ENCODE measurements around the gene AFM. TPM values are rescaled to one million over a fixed set of nuclear protein-coding genes. Genes with fewer than 3 reads are reported as not detected.

The AFM gene
- total RNA-seq, 6 experiments from 2014 or later: 129 to 320 (median 169) TPM

DNA sequence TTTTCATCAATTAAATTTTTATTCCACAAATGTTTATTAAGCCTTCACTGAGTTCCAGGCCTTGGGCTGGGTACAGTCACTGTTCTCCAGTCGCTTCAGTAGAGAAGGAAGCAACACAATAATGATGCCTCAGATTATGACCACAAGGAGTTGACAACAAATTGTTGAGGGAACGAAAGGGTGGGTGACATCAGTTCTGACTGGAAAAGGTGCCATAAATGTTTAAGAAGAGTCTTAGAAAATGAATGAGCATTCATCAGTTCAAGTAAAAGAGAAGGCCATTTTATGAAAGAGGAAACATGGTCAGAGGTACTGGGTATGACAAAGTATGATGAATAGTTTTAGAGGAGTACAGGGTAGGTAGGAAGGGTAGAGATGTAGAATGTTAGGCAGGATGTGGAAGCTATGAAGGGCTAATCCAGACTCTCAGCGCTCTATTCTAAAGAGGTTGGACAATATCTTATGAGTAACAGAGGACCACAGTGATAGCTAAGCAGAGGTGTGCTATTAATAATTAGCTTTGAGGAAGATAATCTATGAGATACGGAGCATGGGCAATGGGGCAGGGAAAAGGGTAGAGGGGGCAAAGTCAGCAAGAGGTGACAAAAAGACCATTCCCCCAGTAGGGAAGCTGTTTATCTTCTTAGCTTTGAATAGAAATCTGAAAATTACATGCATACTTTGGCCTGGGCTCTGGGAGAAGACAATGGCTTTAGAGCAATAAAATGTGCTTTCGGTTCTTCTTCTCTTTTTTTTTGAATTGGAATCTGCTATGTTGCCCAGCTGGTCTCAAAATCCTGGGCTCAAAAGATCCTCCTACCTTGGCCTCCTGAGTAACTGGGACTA, 25.1 kb upstream of the AFM start:
- Histone ChIP-seq H3K27me3 (no peaks in the 10 kb centered on the region), H3K9me3 (no peaks in the 10 kb centered on the region), H3K36me3 (no peaks in the 10 kb centered on the region), H3K4me1 (peaks cover 0 to 16% (median 0%) of the 10 kb centered on the region in 4 donors), H3K27ac (no peak overlapping the region), H3K4me3 (no peak overlapping the region)
- intact Hi-C loops (cut with DNase I): no loop called here
- TF ChIP-seq, protein P1, sequence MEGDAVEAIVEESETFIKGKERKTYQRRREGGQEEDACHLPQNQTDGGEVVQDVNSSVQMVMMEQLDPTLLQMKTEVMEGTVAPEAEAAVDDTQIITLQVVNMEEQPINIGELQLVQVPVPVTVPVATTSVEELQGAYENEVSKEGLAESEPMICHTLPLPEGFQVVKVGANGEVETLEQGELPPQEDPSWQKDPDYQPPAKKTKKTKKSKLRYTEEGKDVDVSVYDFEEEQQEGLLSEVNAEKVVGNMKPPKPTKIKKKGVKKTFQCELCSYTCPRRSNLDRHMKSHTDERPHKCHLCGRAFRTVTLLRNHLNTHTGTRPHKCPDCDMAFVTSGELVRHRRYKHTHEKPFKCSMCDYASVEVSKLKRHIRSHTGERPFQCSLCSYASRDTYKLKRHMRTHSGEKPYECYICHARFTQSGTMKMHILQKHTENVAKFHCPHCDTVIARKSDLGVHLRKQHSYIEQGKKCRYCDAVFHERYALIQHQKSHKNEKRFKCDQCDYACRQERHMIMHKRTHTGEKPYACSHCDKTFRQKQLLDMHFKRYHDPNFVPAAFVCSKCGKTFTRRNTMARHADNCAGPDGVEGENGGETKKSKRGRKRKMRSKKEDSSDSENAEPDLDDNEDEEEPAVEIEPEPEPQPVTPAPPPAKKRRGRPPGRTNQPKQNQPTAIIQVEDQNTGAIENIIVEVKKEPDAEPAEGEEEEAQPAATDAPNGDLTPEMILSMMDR (IDR thresholded peaks at IDR 0.05): no peak
- no peak for TF ChIP-seq POLR2A (IDR thresholded peaks at IDR 0.05)
- no peak for ATAC-seq
- no peak for DNase-seq
- 70% methylated on average over 4 of the region's 5 CpGs for WGBS (ENCODE audit: insufficient coverage, low coverage, low lambda C conversion rate, missing lambda C conversion rate)

DNA sequence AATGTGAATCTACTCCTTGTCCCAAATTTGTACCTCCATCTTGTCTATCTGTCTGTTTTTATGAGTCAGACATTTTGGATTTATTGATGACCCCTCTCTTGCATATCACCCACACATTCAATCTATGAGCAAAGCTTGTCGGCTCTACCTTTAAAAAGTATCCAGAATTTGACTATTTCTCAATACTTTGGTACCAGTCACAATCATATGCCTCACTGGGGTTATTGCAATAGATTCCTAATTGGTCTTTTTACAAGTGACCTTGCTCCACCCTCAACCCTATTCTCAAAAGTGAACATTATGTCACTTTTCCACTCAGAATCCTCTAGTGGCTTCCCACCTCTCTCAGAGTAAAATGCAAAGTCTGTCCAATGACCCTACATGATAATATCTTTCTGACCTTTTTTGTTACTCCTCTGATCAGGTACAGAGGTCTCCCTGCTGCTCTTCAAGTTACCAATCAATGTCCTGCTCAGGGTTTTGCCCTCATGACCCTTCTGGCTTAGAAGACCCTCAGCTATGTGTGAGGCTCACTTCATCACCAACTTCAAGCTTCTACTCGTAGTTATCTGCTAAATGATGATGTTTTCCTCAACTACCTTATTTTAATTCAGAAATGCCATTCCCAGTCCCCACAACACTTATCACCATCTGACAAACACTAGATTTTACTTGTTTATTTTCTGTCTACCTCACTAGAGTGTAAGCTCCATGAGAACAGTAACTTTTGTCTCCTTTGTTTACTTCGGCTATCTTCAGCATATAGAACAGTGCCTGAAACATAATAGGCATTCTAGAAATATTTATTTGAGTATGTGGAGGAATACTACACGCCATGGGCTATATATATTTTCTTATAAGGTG, 23.1 kb upstream of the AFM start:
- H3K36me3 ChIP-seq: no peaks in the 10 kb centered on the region
- no peaks in the 10 kb centered on the region for H3K9me3 ChIP-seq
- TF ChIP-seq, protein P1 (IDR thresholded peaks at IDR 0.05): no peak
- TF ChIP-seq POLR2A (IDR thresholded peaks at IDR 0.05): no peak
- ATAC-seq: peak in 2 of 4 donors; percentile 8 to 39
- no peaks in the 10 kb centered on the region for H3K27me3 ChIP-seq
- H3K4me1 ChIP-seq: peaks cover 0 to 16% (median 0%) of the 10 kb centered on the region in 4 donors
- no peak overlapping the region for H3K4me3 ChIP-seq
- no peak overlapping the region for H3K27ac ChIP-seq
- no peak for DNase-seq
- intact Hi-C loops (cut with DNase I): no loop called here
- 69% methylated on average over 4 of the region's 4 CpGs for WGBS (ENCODE audit: insufficient coverage, low coverage, low lambda C conversion rate, missing lambda C conversion rate)

DNA sequence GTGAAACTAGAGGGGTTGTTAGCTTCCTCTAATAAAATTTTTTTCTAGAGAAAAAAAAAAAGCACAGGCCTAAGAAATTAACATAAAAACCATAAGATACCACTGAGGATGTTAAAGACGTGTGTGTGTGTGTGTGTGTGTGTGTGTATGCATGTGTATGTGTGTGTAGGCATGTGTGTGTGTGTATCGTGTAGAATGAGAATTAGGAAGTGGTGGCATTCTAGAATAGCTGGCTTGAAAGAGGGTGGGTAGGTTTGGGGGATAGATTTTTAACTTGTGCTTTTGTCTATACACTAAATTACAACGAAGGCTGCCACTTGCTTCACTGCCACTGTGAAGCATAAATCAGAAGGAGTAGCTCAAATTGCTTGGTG, 22.5 kb upstream of the AFM start:
- no peak for DNase-seq
- no peak for ATAC-seq
- H3K36me3 ChIP-seq: no peaks in the 10 kb centered on the region
- H3K4me3 ChIP-seq: no peak overlapping the region
- no peaks in the 10 kb centered on the region for H3K27me3 ChIP-seq
- no peaks in the 10 kb centered on the region for H3K9me3 ChIP-seq
- intact Hi-C loops (cut with DNase I): no loop called here
- peaks cover 0 to 10% (median 0%) of the 10 kb centered on the region in 4 donors for H3K4me1 ChIP-seq
- whole genome bisulfite sequencing (ENCODE audit: insufficient coverage, low coverage, low lambda C conversion rate, missing lambda C conversion rate): 56% methylated on average over 3 of the region's 3 CpGs
- no peak overlapping the region for H3K27ac ChIP-seq
- TF ChIP-seq POLR2A (IDR thresholded peaks at IDR 0.05): no peak
- TF ChIP-seq, protein P1 (IDR thresholded peaks at IDR 0.05): no peak

DNA sequence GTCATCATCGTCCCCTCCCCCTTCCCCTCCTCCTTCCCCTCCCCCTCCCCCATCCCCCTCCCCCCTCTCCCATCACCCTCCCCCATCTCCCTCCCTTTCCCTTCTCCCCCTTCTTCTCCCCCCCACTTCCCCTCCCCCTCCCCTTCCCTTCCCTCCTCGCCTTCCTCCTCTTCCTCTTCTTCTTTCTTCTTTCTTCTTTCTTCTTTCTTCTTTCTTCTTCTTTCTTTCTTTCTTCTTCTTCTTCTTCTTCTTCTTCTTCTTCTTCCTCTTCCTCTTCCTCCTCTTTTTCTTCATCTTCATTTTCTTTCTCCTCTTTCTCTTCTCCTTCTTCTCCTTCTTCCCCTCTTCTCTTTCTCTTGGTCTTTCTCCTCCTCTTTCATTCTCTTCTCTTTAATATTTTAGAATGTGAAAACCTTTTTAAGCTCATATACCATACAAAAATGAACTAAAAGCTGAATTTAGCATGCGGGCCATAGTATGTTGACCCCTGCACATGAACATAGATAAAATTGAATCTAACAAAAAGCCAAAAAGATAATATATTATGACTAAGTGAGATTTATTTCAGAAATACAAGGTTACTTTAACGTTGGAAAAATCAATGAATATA, 20.5 kb upstream of the AFM start:
- intact Hi-C loops (cut with DNase I): no loop called here
- no peak for TF ChIP-seq POLR2A (IDR thresholded peaks at IDR 0.05)
- ATAC-seq (no peak), DNase-seq (no peak)
- Histone ChIP-seq H3K27me3 (no peaks in the 10 kb centered on the region), H3K36me3 (no peaks in the 10 kb centered on the region), H3K4me3 (no peak overlapping the region), H3K27ac (no peak overlapping the region), H3K4me1 (no peaks in the 10 kb centered on the region), H3K9me3 (no peaks in the 10 kb centered on the region)
- WGBS (ENCODE audit: insufficient coverage, low coverage, low lambda C conversion rate, missing lambda C conversion rate): 68% methylated on average over 4 of the region's 4 CpGs
